ENCODE results near the gene HLF.
A peak's percentile ranks its signal among the peaks of the same experiment; 100 is the strongest.

Gene HLF

GRCh38 chr17:55295411-55296170 lies 30.8 kb downstream of the HLF start:
- peak; percentile 26 for DNase-seq

- no peak for DNase-seq
These were observed 31.5 kb downstream of the HLF start for GRCh38 chr17:55296171-55296695.

GRCh38 chr17:55296699-55297098 lies 31.9 kb downstream of the HLF start:
- no peak for DNase-seq

GRCh38 chr17:55298111-55298730 lies 33.5 kb downstream of the HLF start:
- no peak for DNase-seq

GRCh38 chr17:55299162-55299838 lies 34.5 kb downstream of the HLF start:
- no peak for DNase-seq

GRCh38 chr17:55299890-55300289 lies 35.1 kb downstream of the HLF start:
- no peak for DNase-seq

GRCh38 chr17:55300479-55301290 lies 35.9 kb downstream of the HLF start:
- no peak for DNase-seq

GRCh38 chr17:55301521-55302406 lies 37.0 kb downstream of the HLF start:
- no peak for DNase-seq

GRCh38 chr17:55302407-55302787 lies 37.6 kb downstream of the HLF start:
- no peak for DNase-seq

- DNase-seq = no peak
These were observed 38.3 kb downstream of the HLF start for GRCh38 chr17:55303008-55303493.

GRCh38 chr17:55303701-55304145 lies 39.0 kb downstream of the HLF start:
- DNase-seq = no peak

GRCh38 chr17:55304171-55304859 lies 39.6 kb downstream of the HLF start:
- DNase-seq = no peak

- DNase-seq = no peak
These were observed 40.7 kb downstream of the HLF start for GRCh38 chr17:55305321-55306087.

GRCh38 chr17:55307879-55308278 lies 43.1 kb downstream of the HLF start:
- no peak for DNase-seq

- DNase-seq = no peak
These were observed 44.0 kb downstream of the HLF start for GRCh38 chr17:55308613-55309391.

- no peak for DNase-seq
These were observed 47.1 kb downstream of the HLF start for GRCh38 chr17:55311767-55312375.

GRCh38 chr17:55312852-55313251 lies 48.1 kb downstream of the HLF start:
- DNase-seq = no peak

GRCh38 chr17:55314061-55314783 lies 49.5 kb downstream of the HLF start:
- DNase-seq = no peak

Data from kidney glomerular epithelial cell (primary cell).